Ishikawa (cell line): ENCODE measurements around the gene FRS2.
A peak's percentile ranks its signal among the peaks of the same experiment; 100 is the strongest.

ENCODE experiments used
- CEBPB ChIP-seq: IDR thresholded peaks from 2 replicates; pipeline ENCODE4 v1.6.1; 2012
- CREB1 ChIP-seq: IDR thresholded peaks from 2 replicates; pipeline ENCODE4 v1.6.1; 2012; ENCODE audit warnings: low read depth
- EGR1 ChIP-seq: IDR thresholded peaks from 2 replicates; pipeline ENCODE4 v1.6.1; 2012
- EP300 ChIP-seq: IDR thresholded peaks from 2 replicates; pipeline ENCODE4 v1.6.1; 2012; ENCODE audit warnings: borderline replicate concordance
- FOXM1 ChIP-seq: IDR thresholded peaks from 2 replicates; pipeline ENCODE4 v1.6.1; 2012; ENCODE audit warnings: low read depth, borderline replicate concordance
- MAX ChIP-seq: IDR thresholded peaks from 2 replicates; pipeline ENCODE4 v1.6.1; 2012
- NFIC ChIP-seq: IDR thresholded peaks from 2 replicates; pipeline ENCODE4 v1.6.1; 2012
- RAD21 ChIP-seq: IDR thresholded peaks from 2 replicates; pipeline ENCODE4 v1.6.1; 2012; ENCODE audit warnings: low read depth
- REST ChIP-seq: IDR thresholded peaks from 2 replicates; pipeline ENCODE4 v1.6.1; 2012; ENCODE audit warnings: low read depth, mild to moderate bottlenecking
- TAF1 ChIP-seq: IDR thresholded peaks from 2 replicates; pipeline ENCODE4 v1.6.1; 2012; ENCODE audit warnings: low read depth, mild to moderate bottlenecking
- TCF12 ChIP-seq: IDR thresholded peaks from 2 replicates; pipeline ENCODE4 v1.6.1; 2012; ENCODE audit warnings: low read depth
- TEAD4 ChIP-seq: IDR thresholded peaks from 2 replicates; pipeline ENCODE4 v1.6.1; 2012
- USF1 ChIP-seq: IDR thresholded peaks from 2 replicates; pipeline ENCODE4 v1.6.1; 2012
- YY1 ChIP-seq: IDR thresholded peaks from 2 replicates; pipeline ENCODE4 v1.6.1; 2012; ENCODE audit warnings: low read depth
- ZBTB7A ChIP-seq: IDR thresholded peaks from 2 replicates; pipeline ENCODE4 v1.6.1; 2012; ENCODE audit warnings: low read depth

The FRS2 gene

GRCh38 chr12:69433653-69434052, 36.5 kb upstream of the FRS2 start:
- no peak for TF ChIP-seq CREB1
- TF ChIP-seq TAF1 = no peak
- TF ChIP-seq FOXM1 = no peak
- TF ChIP-seq RAD21 = no peak
- TF ChIP-seq TCF12 = no peak
- TF ChIP-seq YY1 = no peak
- no peak for TF ChIP-seq REST
- TF ChIP-seq EGR1 = no peak
- no peak for TF ChIP-seq NFIC
- no peak for TF ChIP-seq EP300

GRCh38 chr12:69435644-69436043, 34.5 kb upstream of the FRS2 start:
- TF ChIP-seq RAD21 (no peak), MAX (no peak), ZBTB7A (no peak)

GRCh38 chr12:69437073-69437472, 33.1 kb upstream of the FRS2 start:
- TF ChIP-seq EP300 = no peak
- no peak for TF ChIP-seq MAX
- no peak for TF ChIP-seq EGR1
- no peak for TF ChIP-seq YY1
- no peak for TF ChIP-seq CEBPB
- no peak for TF ChIP-seq REST

- TF ChIP-seq EGR1 = no peak
- no peak for TF ChIP-seq YY1
- TF ChIP-seq TAF1 = no peak
- TF ChIP-seq CEBPB = no peak
Measured at GRCh38 chr12:69438539-69438938, 31.6 kb upstream of the FRS2 start.

- TF ChIP-seq EP300 = no peak
- TF ChIP-seq MAX = peak; percentile 84
- no peak for TF ChIP-seq EGR1
- no peak for TF ChIP-seq TAF1
- TF ChIP-seq YY1 = no peak
- no peak for TF ChIP-seq REST
Measured at GRCh38 chr12:69440016-69440415, 30.2 kb upstream of the FRS2 start.

GRCh38 chr12:69440886-69441285, 29.3 kb upstream of the FRS2 start:
- no peak for TF ChIP-seq MAX
- TF ChIP-seq FOXM1 = no peak
- TF ChIP-seq CREB1 = no peak
- no peak for TF ChIP-seq CEBPB
- no peak for TF ChIP-seq EGR1
- TF ChIP-seq REST = no peak
- TF ChIP-seq TCF12 = no peak
- no peak for TF ChIP-seq TAF1
- no peak for TF ChIP-seq TEAD4
- no peak for TF ChIP-seq RAD21
- TF ChIP-seq ZBTB7A = no peak
- TF ChIP-seq YY1 = no peak
- no peak for TF ChIP-seq USF1
- TF ChIP-seq EP300 = no peak
- TF ChIP-seq NFIC = no peak
